GM18511 (cell line): ENCODE measurements around the gene ZNF467.
A peak's percentile ranks its signal among the peaks of the same experiment; 100 is the strongest.

ENCODE experiments used
- ATAC-seq: cut with Tn5 transposase; IDR thresholded peaks from one replicate; pipeline ENCODE4 v1.9.1; 2021; ENCODE audit warnings: mild to moderate bottlenecking, moderate library complexity; ENCODE audit not compliant: unreplicated experiment

Gene ZNF467

GRCh38 chr7:149751043-149751775, 22.2 kb downstream of the ZNF467 start:
- no peak for ATAC-seq

- no peak for ATAC-seq
These were observed 23.1 kb downstream of the ZNF467 start for GRCh38 chr7:149750122-149750845.

GRCh38 chr7:149748076-149748874, 25.1 kb downstream of the ZNF467 start:
- no peak for ATAC-seq

DNA sequence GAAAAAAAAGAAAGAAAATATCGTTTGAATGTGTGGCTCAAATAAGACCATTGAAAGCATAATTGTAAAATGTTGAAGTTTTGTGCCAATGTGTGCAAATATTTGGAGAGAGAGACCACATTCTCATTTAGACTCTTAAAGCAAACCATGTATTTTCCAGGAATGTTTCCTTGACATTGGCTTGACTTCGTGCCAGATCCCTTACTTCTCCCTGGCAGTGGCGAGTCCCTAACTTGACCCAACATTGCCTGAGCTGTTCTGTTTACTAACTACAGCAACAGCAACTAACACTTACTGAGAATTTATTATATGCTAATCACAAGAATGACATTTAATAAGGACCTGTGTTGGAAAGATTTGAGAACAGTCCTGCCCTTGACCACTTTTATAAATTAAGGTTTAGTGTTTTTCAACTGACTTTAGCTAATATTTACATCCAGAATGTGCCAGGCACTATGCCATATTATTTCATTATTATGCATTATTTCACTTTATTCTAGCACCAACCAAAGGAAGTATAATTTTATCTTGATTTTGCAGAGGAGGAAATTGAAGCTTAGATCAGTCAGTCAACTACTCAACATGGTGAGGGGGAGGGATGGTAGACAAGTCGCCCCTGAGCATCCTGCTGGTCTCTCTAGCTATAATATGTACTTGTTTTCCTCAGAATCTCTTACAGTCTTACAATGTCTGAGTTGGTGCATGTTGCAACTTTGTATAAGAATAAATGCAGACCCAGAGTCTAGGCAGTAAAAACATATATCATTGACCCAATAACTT, 29.7 kb downstream of the ZNF467 start:
- ATAC-seq = no peak

DNA sequence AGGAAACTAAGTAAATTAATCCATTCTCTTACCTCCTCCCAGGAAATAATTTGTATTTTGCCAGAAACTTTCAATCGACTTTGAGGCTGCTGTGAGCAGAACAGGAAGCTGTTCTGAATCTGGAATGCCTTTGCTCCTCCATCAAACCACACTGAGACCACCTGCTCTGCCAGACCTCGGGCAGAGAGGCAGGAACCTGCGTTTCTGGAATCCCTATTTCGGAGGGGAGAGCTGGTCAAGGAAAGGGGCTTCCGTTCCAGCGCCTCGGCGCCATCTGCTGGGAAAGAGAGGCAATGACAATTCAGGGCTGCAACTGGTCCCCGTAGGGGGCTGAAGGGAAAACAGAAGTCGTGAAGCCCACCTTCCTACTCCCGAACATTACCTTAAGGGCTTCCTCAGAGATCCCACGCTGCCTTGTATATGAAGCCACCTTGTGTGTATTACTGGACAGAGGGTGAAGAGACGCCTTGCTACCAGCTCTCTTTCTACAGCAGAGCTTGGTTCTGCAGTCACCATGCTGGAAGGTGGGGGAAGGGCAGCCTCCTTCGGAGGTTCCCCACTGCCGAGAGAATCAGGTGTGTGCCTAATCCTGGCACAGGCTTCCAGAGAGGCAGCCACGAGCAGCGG, 31.2 kb downstream of the ZNF467 start:
- peak; percentile 88 for ATAC-seq

GRCh38 chr7:149741629-149742028, 31.8 kb downstream of the ZNF467 start:
- no peak for ATAC-seq

DNA sequence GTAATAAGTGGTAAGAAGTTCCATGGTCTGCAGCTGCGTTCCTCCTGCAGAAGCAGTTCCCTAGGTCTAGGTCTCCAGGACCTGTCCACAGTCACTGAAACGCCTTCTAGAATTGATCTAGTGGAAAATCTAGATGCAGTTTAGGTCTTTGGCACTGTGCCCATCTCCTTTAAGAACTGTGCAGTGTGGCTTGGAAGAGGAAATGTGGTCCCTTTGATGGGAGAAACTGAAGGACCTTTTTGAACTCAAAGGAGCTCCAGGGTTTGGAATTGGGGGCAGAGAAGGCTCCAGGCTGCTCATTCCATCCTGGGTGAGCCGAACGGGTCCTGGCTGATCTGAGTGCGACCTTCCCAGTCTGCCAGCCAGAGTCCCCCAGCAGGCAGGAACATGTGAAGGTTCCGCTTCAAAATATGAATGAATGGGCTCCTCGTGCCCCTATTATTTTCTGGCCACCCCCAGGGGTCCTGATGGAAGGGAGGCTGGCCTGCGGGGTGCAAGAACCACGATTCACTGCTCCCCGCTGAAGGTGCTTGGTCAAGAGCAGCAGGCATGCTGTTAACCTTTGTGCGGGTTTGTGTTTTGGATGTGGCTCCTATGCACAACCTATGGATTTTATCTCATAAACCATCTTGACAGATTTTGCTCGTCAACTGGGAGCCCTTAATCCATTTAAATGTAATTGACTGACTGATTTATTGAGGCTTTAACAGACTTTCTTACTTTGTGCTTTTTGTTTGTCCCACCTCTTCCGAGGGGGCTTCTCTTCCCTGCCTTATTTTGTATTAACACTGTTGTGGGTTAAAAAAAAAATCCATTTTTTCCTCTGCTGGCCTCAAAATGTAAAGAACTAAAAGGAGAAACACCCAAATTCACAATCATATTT, 36.7 kb downstream of the ZNF467 start:
- ATAC-seq = no peak

DNA sequence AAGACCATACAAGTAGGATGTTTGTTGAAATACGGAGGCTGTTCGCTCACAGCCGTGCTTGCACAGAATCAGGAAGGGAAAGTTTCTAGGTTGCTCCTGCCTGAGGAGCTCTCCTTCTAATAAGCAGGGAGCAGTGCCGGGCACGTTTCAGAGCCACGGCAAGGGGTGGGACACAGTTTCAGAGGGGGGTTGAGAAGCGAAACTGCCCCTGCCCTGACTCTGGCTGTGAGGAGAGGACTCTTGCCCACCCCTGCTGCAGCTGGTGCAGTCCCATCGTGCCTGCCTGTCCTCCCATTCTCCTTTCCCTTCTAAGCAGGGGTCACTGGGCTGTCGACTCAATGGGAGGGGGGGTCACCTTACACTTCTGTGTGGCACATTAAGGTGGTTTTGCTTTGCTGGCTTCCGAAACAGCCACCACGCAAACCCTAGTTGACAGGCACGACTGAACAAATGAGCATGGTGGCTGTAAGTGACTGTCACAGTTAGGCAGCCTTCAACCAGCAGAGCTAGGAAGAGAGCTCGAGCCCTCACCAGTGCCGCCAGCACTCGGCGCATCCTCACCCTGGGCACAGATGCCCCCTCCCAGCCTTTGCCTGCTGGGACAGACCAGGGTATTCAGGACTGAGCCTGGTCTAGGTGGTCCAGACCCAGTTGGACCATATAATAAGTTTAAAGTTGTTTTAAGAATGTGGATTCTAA, 37.5 kb downstream of the ZNF467 start:
- no peak for ATAC-seq

DNA sequence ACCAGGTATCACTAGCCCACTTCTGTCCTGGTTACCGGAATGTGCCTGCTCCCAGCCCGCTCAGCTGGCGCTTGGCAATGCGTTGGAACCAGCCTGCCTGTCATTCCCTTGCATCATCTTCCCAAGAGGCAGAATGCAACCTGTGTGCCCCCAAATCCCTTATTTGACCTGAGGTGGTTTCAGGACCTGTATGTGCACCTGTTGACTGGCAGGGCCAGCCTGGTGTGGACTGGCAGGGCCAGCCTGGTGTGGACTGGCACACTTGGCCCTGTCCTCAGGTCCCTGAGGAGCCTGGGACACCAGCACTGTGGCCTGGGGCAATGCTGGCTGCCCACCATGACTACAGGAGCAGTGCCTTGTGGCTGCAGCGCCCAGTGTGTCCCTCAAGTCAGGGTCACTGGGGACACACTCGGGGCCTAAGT, 38.2 kb downstream of the ZNF467 start:
- ATAC-seq = no peak

- no peak for ATAC-seq
These were observed 38.7 kb downstream of the ZNF467 start for GRCh38 chr7:149734791-149735075.

GRCh38 chr7:149733924-149734790, 39.2 kb downstream of the ZNF467 start:
- ATAC-seq = no peak

GRCh38 chr7:149733131-149733923, 40.1 kb downstream of the ZNF467 start:
- no peak for ATAC-seq

DNA sequence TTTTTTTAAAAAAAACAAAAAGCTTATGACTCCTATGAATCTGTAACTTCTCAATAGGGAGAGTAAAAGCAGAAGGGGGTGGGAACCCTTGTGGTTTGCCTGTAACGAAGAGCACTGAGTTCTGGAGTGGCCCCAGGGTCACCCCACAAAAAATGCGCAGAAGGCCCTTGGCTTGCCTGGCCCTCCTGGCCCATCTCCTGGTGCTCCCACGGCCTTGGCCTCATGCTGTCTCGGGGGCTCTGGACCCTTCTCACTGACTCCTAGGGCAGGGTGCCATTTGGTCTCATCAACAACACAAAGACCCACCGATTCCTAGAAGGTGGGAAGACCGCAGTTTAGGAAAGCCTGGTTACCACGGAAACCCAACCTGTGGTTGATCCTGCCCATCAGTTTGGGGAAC, 40.8 kb downstream of the ZNF467 start:
- ATAC-seq = no peak

- no peak for ATAC-seq
These were observed 41.3 kb downstream of the ZNF467 start for GRCh38 chr7:149732111-149732561.

- no peak for ATAC-seq
These were observed 42.0 kb downstream of the ZNF467 start for GRCh38 chr7:149731207-149731955.

- ATAC-seq = no peak
These were observed 43.2 kb downstream of the ZNF467 start for GRCh38 chr7:149729983-149730801.
